ENCODE measurements around the gene MBD5. TPM values are rescaled to one million over a fixed set of nuclear protein-coding genes. Genes with fewer than 3 reads are reported as not detected.

MBD5 gene
- total RNA-seq, 1 donor from 2014 or later, result 95.4 TPM

- H3K27me3 Mint-ChIP-seq (ENCODE audit: unreplicated experiment), result no peaks in the 10 kb centered on the region
- no peak overlapping the region for H3K4me3 Mint-ChIP-seq (ENCODE audit: unreplicated experiment)
- DNase-seq, result no peak
Measured at GRCh38 chr2:148218326-148219075, 197.6 kb downstream of the MBD5 start.

GRCh38 chr2:148221166-148221565, 200.3 kb downstream of the MBD5 start:
- Mint-ChIP-seq H3K27ac (ENCODE audit: unreplicated experiment) (no peak overlapping the region), H3K4me1 (ENCODE audit: low read depth, unreplicated experiment) (no peaks in the 10 kb centered on the region), H3K4me3 (ENCODE audit: unreplicated experiment) (no peak overlapping the region), H3K9me3 (ENCODE audit: unreplicated experiment) (no peaks in the 10 kb centered on the region), H3K27me3 (ENCODE audit: unreplicated experiment) (peaks cover 1% of the 10 kb centered on the region), H3K36me3 (ENCODE audit: unreplicated experiment) (peaks cover 33% of the 10 kb centered on the region)
- no peak for DNase-seq
- no peak for TF ChIP-seq CTCF (IDR thresholded peaks at IDR 0.05; ENCODE audit: partially characterized antibody, unreplicated experiment)

More at GRCh38 chr2:148218326-148219075, 197.6 kb downstream of the MBD5 start:
- Mint-ChIP-seq H3K4me1 (ENCODE audit: low read depth, unreplicated experiment) (no peaks in the 10 kb centered on the region), H3K9me3 (ENCODE audit: unreplicated experiment) (no peaks in the 10 kb centered on the region), H3K36me3 (ENCODE audit: unreplicated experiment) (peaks cover 24% of the 10 kb centered on the region), H3K27ac (ENCODE audit: unreplicated experiment) (no peak overlapping the region)
- TF ChIP-seq CTCF (IDR thresholded peaks at IDR 0.05; ENCODE audit: partially characterized antibody, unreplicated experiment), result no peak

- no peak overlapping the region for H3K27ac Mint-ChIP-seq (ENCODE audit: unreplicated experiment)
- peaks cover 33% of the 10 kb centered on the region for H3K36me3 Mint-ChIP-seq (ENCODE audit: unreplicated experiment)
- no peaks in the 10 kb centered on the region for H3K9me3 Mint-ChIP-seq (ENCODE audit: unreplicated experiment)
- TF ChIP-seq CTCF (IDR thresholded peaks at IDR 0.05; ENCODE audit: partially characterized antibody, unreplicated experiment), result no peak
- H3K4me3 Mint-ChIP-seq (ENCODE audit: unreplicated experiment), result no peak overlapping the region
- H3K27me3 Mint-ChIP-seq (ENCODE audit: unreplicated experiment), result peaks cover 1% of the 10 kb centered on the region
- DNase-seq, result no peak
- no peaks in the 10 kb centered on the region for H3K4me1 Mint-ChIP-seq (ENCODE audit: low read depth, unreplicated experiment)
Measured at GRCh38 chr2:148221926-148222325, 201.0 kb downstream of the MBD5 start.

- no peaks in the 10 kb centered on the region for H3K4me1 Mint-ChIP-seq (ENCODE audit: low read depth, unreplicated experiment)
- H3K4me3 Mint-ChIP-seq (ENCODE audit: unreplicated experiment), result no peak overlapping the region
- H3K27me3 Mint-ChIP-seq (ENCODE audit: unreplicated experiment), result peaks cover 1% of the 10 kb centered on the region
- peaks cover 28% of the 10 kb centered on the region for H3K36me3 Mint-ChIP-seq (ENCODE audit: unreplicated experiment)
- H3K27ac Mint-ChIP-seq (ENCODE audit: unreplicated experiment), result no peak overlapping the region
- DNase-seq, result no peak
- H3K9me3 Mint-ChIP-seq (ENCODE audit: unreplicated experiment), result peaks cover 9% of the 10 kb centered on the region
- TF ChIP-seq CTCF (IDR thresholded peaks at IDR 0.05; ENCODE audit: partially characterized antibody, unreplicated experiment), result no peak
Measured at GRCh38 chr2:148231858-148232257, 211.0 kb downstream of the MBD5 start.

- Mint-ChIP-seq H3K27ac (ENCODE audit: unreplicated experiment) (no peak overlapping the region), H3K9me3 (ENCODE audit: unreplicated experiment) (peaks cover 8% of the 10 kb centered on the region), H3K27me3 (ENCODE audit: unreplicated experiment) (peaks cover 1% of the 10 kb centered on the region), H3K36me3 (ENCODE audit: unreplicated experiment) (peaks cover 38% of the 10 kb centered on the region), H3K4me3 (ENCODE audit: unreplicated experiment) (no peak overlapping the region), H3K4me1 (ENCODE audit: low read depth, unreplicated experiment) (no peaks in the 10 kb centered on the region)
- no peak for TF ChIP-seq CTCF (IDR thresholded peaks at IDR 0.05; ENCODE audit: partially characterized antibody, unreplicated experiment)
- no peak for DNase-seq
Measured at GRCh38 chr2:148234143-148234542, 213.3 kb downstream of the MBD5 start.

All from glutamatergic neuron (in vitro differentiated cells).